Activated B cell treated with CpG ODN at 0.5 μM for 24 hours (primary cell): ENCODE measurements around the gene ATP11A. TPM values are rescaled to one million over a fixed set of nuclear protein-coding genes. Genes with fewer than 3 reads are reported as not detected.

ENCODE experiments used
- ATAC-seq: fragments of 200-7000 bp; cut with Tn5 transposase; one replicate; pipeline ENCODE4 v1.10.0; 2021; ENCODE audit warnings: low read depth, mild to moderate bottlenecking, moderate library complexity
- CTCF ChIA-PET: fragments of 350-600 bp; sonication (Branson Sonifier 250); formaldehyde crosslinking; loops from one replicate; lab custom pipeline; 2021; ENCODE audit warnings: antibody characterized with exemption; lab: Charles Lee
- POLR2A ChIA-PET: fragments of 350-600 bp; sonication (Branson Sonifier 250); formaldehyde crosslinking; loops from one replicate; lab custom pipeline; 2021; ENCODE audit warnings: antibody characterized with exemption; lab: Charles Lee
- DNase-seq: peaks from one replicate; pipeline ENCODE4 v3.0.0; 2022
- H3K27ac Mint-ChIP-seq: one replicate; pipeline ENCODE4 v1.8.0; 2020; ENCODE audit warnings: mixed read lengths
- H3K27me3 Mint-ChIP-seq: one replicate; pipeline ENCODE4 v1.8.0; 2021; ENCODE audit warnings: mixed read lengths
- H3K36me3 Mint-ChIP-seq: one replicate; pipeline ENCODE4 v1.8.0; 2021; ENCODE audit warnings: low read depth, mixed read lengths
- H3K4me1 Mint-ChIP-seq: one replicate; pipeline ENCODE4 v1.8.0; 2021; ENCODE audit warnings: mixed read lengths
- H3K4me3 Mint-ChIP-seq: one replicate; pipeline ENCODE4 v1.8.0; 2020; ENCODE audit warnings: mild to moderate bottlenecking, mixed read lengths
- H3K9me3 Mint-ChIP-seq: one replicate; pipeline ENCODE4 v1.8.0; 2020; ENCODE audit warnings: mixed read lengths
- CTCF ChIP-seq: fragments of 200-600 bp; IDR thresholded peaks from one replicate; pipeline ENCODE4 v1.8.0; 2022; ENCODE audit warnings: antibody characterized with exemption, mild to moderate bottlenecking
- intact Hi-C: fragments of 100-400 bp; cut with micrococcal nuclease; formaldehyde crosslinking; loops from one replicate; pipeline ENCODE4 v1.15.1; 2024
- total RNA-seq: library from RNA; stranded (reverse); gene quantifications from 2 replicates; pipeline ENCODE4 v1.2.3, GENCODE V29; 2022

The ATP11A gene
- total RNA-seq, 1 donor from 2014 or later: 49.6 TPM

GRCh38 chr13:112755331-112755730, 65.5 kb downstream of the ATP11A start:
- no peak for ATAC-seq
- peaks cover 6% of the 10 kb centered on the region for H3K4me1 Mint-ChIP-seq
- H3K27me3 Mint-ChIP-seq: no peaks in the 10 kb centered on the region
- H3K36me3 Mint-ChIP-seq: no peaks in the 10 kb centered on the region
- no peak overlapping the region for H3K4me3 Mint-ChIP-seq
- intact Hi-C loops: no loop called here
- H3K27ac Mint-ChIP-seq: no peak overlapping the region
- ChIA-PET CTCF (no interaction called here), POLR2A (no interaction called here)
- DNase-seq: no peak
- H3K9me3 Mint-ChIP-seq: peaks cover 2% of the 10 kb centered on the region
- TF ChIP-seq CTCF: no peak

- ATAC-seq: no peak
- Mint-ChIP-seq H3K36me3 (no peaks in the 10 kb centered on the region), H3K27me3 (no peaks in the 10 kb centered on the region), H3K4me3 (no peak overlapping the region), H3K9me3 (peaks cover 2% of the 10 kb centered on the region), H3K4me1 (peaks cover 6% of the 10 kb centered on the region), H3K27ac (no peak overlapping the region)
- CTCF ChIA-PET: no interaction called here
- TF ChIP-seq CTCF: no peak
- DNase-seq: no peak
- POLR2A ChIA-PET: no interaction called here
- intact Hi-C loops: no loop called here
Measured at GRCh38 chr13:112756081-112756480, 66.2 kb downstream of the ATP11A start.

- no peaks in the 10 kb centered on the region for H3K27me3 Mint-ChIP-seq
- ATAC-seq: no peak
- H3K27ac Mint-ChIP-seq: no peak overlapping the region
- H3K36me3 Mint-ChIP-seq: no peaks in the 10 kb centered on the region
- H3K4me1 Mint-ChIP-seq: peaks cover 6% of the 10 kb centered on the region
- ChIA-PET POLR2A (no interaction called here), CTCF (no interaction called here)
- DNase-seq: no peak
- no peak for TF ChIP-seq CTCF
- H3K4me3 Mint-ChIP-seq: no peak overlapping the region
- peaks cover 2% of the 10 kb centered on the region for H3K9me3 Mint-ChIP-seq
- intact Hi-C loops: no loop called here
Measured at GRCh38 chr13:112756511-112756966, 66.7 kb downstream of the ATP11A start.

GRCh38 chr13:112756967-112757758, 67.3 kb downstream of the ATP11A start:
- no peak for ATAC-seq
- POLR2A ChIA-PET: no interaction called here
- H3K4me1 Mint-ChIP-seq: peaks cover 6% of the 10 kb centered on the region
- no peaks in the 10 kb centered on the region for H3K36me3 Mint-ChIP-seq
- H3K9me3 Mint-ChIP-seq: peaks cover 2% of the 10 kb centered on the region
- DNase-seq: no peak
- CTCF ChIA-PET: no interaction called here
- no peak for TF ChIP-seq CTCF
- no peaks in the 10 kb centered on the region for H3K27me3 Mint-ChIP-seq
- no peak overlapping the region for H3K4me3 Mint-ChIP-seq
- no peak overlapping the region for H3K27ac Mint-ChIP-seq
- intact Hi-C loops: no loop called here

GRCh38 chr13:112757759-112758086, 67.9 kb downstream of the ATP11A start:
- Mint-ChIP-seq H3K36me3 (no peaks in the 10 kb centered on the region), H3K27me3 (no peaks in the 10 kb centered on the region), H3K27ac (no peak overlapping the region), H3K4me1 (peaks cover 6% of the 10 kb centered on the region), H3K4me3 (no peak overlapping the region), H3K9me3 (peaks cover 2% of the 10 kb centered on the region)
- ATAC-seq (no peak), DNase-seq (no peak)
- POLR2A ChIA-PET: no interaction called here
- CTCF ChIA-PET: no interaction called here
- intact Hi-C loops: no loop called here
- no peak for TF ChIP-seq CTCF
